ENCODE results near the gene UNC13C. TPM values are rescaled to one million over a fixed set of nuclear protein-coding genes. Genes with fewer than 3 reads are reported as not detected.

The UNC13C gene
- total and polyA plus RNA-seq, 2 of the 13 experiments (the other 11 are each of a cell fraction or from before 2014, with no cell fraction given) = 0.04 TPM; not detected in 1

DNA sequence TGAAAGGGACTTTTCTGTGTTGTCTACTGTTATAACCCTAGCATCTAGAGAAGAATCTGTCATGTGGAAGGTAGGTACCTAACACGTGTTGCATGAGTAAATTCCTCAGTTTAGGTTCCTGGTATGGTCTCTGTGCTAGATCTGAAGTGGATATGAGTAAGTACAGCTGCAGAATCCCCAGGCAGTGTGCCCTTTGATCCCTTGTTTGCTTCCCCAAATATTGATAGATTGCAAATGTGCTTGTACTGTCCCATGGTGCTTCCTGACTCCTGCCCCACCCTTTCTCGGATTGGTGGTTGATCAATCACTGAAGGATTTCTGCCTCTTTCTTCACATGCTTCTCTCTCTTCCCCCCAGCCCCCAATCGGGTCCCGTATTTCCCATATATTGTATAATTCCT, 450.4 kb downstream of the UNC13C start:
- no peak for FAIRE-seq
- DNase-seq (ENCODE audit: low spot score) = peak; percentile 6
- no peak overlapping the region for H2AFZ ChIP-seq (ENCODE audit: low read length)
- H3K4me2 ChIP-seq (ENCODE audit: low read depth, low read length) = no peak overlapping the region
- H3K27ac ChIP-seq (ENCODE audit: extremely low read length, insufficient read depth, low read length) = no peak overlapping the region
- no peaks in the 10 kb centered on the region for H3K27me3 ChIP-seq (ENCODE audit: control insufficient read depth in 1 of 2, insufficient read depth in 2 of 2, low read length in 2 of 2)
- H3K9ac ChIP-seq (ENCODE audit: insufficient read depth, low read depth, low read length) = no peak overlapping the region
- WGBS (ENCODE audit: low lambda C conversion rate) = 0% methylated on average over 4 of the region's 4 CpGs
- no peaks in the 10 kb centered on the region for H3K79me2 ChIP-seq (ENCODE audit: insufficient read depth, low read length)
- no TSS peak for BruUV-seq (replicated peaks)
- in situ Hi-C loops (cut with HindIII; ENCODE audit: extremely low pct_ligation_motif_present, low pct_unique_long_range_greater_than_20kb) (no loop called here), intact Hi-C loops (cut with micrococcal nuclease; ENCODE audit: unreplicated experiment) (no loop called here)
- 0 out of 2 replicates have a peak, but pooled peaks cover 6% of the 10 kb centered on the region for H3K4me1 ChIP-seq (ENCODE audit: insufficient read depth, low read length)
- peak; percentile 78 for ATAC-seq
- H3K36me3 ChIP-seq (replicated peaks in 1 of 2; ENCODE audit: control insufficient read depth in 1 of 2, insufficient read depth in 2 of 2, low read length in 2 of 2) = no peaks in the 10 kb centered on the region
- H4K20me1 ChIP-seq (ENCODE audit: insufficient read depth, low read length) = no peaks in the 10 kb centered on the region
- peaks cover 8% of the 10 kb centered on the region for H3K9me3 ChIP-seq (ENCODE audit: low read length)
- CTCF ChIA-PET (ENCODE audit: low intra/inter-chr PET ratio, low total read pairs) = no interaction called here
- no peak overlapping the region for H3K4me3 ChIP-seq (replicated peaks in 1 of 3; ENCODE audit: insufficient read depth in 1 of 3, low read depth in 2 of 3, low read length in 3 of 3)
- POLR2A ChIA-PET = no interaction called here
- TF ChIP-seq ESRRA (CRISPR knock-in tag; IDR thresholded peaks at IDR 0.05; ENCODE audit: low read depth) = no peak
- no peak for TF ChIP-seq TOE1 (CRISPR knock-in tag; IDR thresholded peaks at IDR 0.05)
- TF ChIP-seq TEAD2 (CRISPR knock-in tag; IDR thresholded peaks at IDR 0.05) = no peak
- TF ChIP-seq, protein P1, sequence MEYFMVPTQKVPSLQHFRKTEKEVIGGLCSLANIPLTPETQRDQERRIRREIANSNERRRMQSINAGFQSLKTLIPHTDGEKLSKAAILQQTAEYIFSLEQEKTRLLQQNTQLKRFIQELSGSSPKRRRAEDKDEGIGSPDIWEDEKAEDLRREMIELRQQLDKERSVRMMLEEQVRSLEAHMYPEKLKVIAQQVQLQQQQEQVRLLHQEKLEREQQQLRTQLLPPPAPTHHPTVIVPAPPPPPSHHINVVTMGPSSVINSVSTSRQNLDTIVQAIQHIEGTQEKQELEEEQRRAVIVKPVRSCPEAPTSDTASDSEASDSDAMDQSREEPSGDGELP (IDR thresholded peaks at IDR 0.05; ENCODE audit: borderline replicate concordance, low read depth) = no peak
- TF ChIP-seq ZNF557 (CRISPR knock-in tag; IDR thresholded peaks at IDR 0.05) = 0 out of 2 replicates have a peak, but pooled peaks have one; percentile 61
- TF ChIP-seq MATR3 (CRISPR knock-in tag; IDR thresholded peaks at IDR 0.05) = no peak
- TF ChIP-seq ZNF776 (CRISPR knock-in tag; IDR thresholded peaks at IDR 0.05) = no peak
- TF ChIP-seq TSC22D2 (CRISPR knock-in tag; IDR thresholded peaks at IDR 0.05; ENCODE audit: borderline replicate concordance) = no peak
- 0 out of 2 replicates have a peak, but pooled peaks have one; percentile 21 for TF ChIP-seq HNF4A (CRISPR knock-in tag; IDR thresholded peaks at IDR 0.05)
- TF ChIP-seq, protein P2, sequence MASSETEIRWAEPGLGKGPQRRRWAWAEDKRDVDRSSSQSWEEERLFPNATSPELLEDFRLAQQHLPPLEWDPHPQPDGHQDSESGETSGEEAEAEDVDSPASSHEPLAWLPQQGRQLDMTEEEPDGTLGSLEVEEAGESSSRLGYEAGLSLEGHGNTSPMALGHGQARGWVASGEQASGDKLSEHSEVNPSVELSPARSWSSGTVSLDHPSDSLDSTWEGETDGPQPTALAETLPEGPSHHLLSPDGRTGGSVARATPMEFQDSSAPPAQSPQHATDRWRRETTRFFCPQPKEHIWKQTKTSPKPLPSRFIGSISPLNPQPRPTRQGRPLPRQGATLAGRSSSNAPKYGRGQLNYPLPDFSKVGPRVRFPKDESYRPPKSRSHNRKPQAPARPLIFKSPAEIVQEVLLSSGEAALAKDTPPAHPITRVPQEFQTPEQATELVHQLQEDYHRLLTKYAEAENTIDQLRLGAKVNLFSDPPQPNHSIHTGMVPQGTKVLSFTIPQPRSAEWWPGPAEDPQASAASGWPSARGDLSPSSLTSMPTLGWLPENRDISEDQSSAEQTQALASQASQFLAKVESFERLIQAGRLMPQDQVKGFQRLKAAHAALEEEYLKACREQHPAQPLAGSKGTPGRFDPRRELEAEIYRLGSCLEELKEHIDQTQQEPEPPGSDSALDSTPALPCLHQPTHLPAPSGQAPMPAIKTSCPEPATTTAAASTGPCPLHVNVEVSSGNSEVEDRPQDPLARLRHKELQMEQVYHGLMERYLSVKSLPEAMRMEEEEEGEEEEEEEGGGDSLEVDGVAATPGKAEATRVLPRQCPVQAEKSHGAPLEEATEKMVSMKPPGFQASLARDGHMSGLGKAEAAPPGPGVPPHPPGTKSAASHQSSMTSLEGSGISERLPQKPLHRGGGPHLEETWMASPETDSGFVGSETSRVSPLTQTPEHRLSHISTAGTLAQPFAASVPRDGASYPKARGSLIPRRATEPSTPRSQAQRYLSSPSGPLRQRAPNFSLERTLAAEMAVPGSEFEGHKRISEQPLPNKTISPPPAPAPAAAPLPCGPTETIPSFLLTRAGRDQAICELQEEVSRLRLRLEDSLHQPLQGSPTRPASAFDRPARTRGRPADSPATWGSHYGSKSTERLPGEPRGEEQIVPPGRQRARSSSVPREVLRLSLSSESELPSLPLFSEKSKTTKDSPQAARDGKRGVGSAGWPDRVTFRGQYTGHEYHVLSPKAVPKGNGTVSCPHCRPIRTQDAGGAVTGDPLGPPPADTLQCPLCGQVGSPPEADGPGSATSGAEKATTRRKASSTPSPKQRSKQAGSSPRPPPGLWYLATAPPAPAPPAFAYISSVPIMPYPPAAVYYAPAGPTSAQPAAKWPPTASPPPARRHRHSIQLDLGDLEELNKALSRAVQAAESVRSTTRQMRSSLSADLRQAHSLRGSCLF (CRISPR knock-in tag; IDR thresholded peaks at IDR 0.05; ENCODE audit: borderline replicate concordance) = no peak
- no peak for TF ChIP-seq ZNF790 (CRISPR knock-in tag; IDR thresholded peaks at IDR 0.05; ENCODE audit: borderline replicate concordance)
- TF ChIP-seq ZNF335 (CRISPR knock-in tag; IDR thresholded peaks at IDR 0.05) = no peak
- TF ChIP-seq MAF1 (CRISPR knock-in tag; IDR thresholded peaks at IDR 0.05; ENCODE audit: borderline replicate concordance) = no peak
- TF ChIP-seq MIXL1 (CRISPR knock-in tag; IDR thresholded peaks at IDR 0.05) = no peak
- TF ChIP-seq NFE2 (CRISPR knock-in tag; IDR thresholded peaks at IDR 0.05) = no peak
- no peak for TF ChIP-seq ZNF605 (CRISPR knock-in tag; IDR thresholded peaks at IDR 0.05)
- TF ChIP-seq, protein P3, sequence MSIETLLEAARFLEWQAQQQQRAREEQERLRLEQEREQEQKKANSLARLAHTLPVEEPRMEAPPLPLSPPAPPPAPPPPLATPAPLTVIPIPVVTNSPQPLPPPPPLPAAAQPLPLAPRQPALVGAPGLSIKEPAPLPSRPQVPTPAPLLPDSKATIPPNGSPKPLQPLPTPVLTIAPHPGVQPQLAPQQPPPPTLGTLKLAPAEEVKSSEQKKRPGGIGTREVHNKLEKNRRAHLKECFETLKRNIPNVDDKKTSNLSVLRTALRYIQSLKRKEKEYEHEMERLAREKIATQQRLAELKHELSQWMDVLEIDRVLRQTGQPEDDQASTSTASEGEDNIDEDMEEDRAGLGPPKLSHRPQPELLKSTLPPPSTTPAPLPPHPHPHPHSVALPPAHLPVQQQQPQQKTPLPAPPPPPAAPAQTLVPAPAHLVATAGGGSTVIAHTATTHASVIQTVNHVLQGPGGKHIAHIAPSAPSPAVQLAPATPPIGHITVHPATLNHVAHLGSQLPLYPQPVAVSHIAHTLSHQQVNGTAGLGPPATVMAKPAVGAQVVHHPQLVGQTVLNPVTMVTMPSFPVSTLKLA (IDR thresholded peaks at IDR 0.05) = peak; percentile 86
- peak; percentile 64; the same call in 1 of the 2 replicates for TF ChIP-seq FOXA3 (CRISPR knock-in tag; IDR thresholded peaks at IDR 0.05)
- TF ChIP-seq PHB2 (IDR thresholded peaks at IDR 0.05; ENCODE audit: partially characterized antibody) = no peak
- TF ChIP-seq ZNF703 (CRISPR knock-in tag; IDR thresholded peaks at IDR 0.05; ENCODE audit: borderline replicate concordance) = no peak
- no peak for TF ChIP-seq CHD2 (IDR thresholded peaks at IDR 0.05; ENCODE audit: low read depth, low read length)
